NOMO-1 (cell line): Measurements from ENCODE around the gene STK4.
A peak's percentile ranks its signal among the peaks of the same experiment; 100 is the strongest.

Experiments used
- DNase-seq, 2 experiments: peaks; one replicate each; lab custom pipeline; 2025; ENCODE audit not compliant: unreplicated experiment in 2 of 2; lab: John Stamatoyannopoulos, UW

STK4 gene

GRCh38 chr20:44966030-44966961 lies at the start of gene STK4:
Gene STK4, plus strand, starts transcription at chr20:44966512. Its CDS starts 57 bp downstream, at chr20:44966569.
- peak; percentile 90 to 94 for DNase-seq

DNA sequence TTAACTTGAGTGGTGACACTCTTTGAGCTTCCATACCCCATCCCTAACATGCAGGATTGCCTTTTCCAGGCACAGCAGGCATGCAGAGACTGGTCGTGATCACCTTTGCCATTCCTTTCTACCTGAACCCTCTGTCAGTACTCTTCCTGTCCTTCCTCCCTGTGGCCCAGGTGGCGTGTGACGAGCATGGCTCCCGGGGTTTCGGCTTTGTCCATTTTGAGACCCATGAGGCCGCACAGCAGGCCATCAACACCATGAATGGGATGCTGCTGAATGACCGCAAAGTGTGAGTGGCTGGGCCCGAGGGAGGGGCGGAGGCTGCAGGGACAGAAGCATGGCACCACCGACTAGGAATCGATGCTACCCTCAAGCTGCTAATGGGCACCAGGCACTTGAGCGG lies 49.7 kb upstream of the STK4 start:
- DNase-seq: no peak

DNA sequence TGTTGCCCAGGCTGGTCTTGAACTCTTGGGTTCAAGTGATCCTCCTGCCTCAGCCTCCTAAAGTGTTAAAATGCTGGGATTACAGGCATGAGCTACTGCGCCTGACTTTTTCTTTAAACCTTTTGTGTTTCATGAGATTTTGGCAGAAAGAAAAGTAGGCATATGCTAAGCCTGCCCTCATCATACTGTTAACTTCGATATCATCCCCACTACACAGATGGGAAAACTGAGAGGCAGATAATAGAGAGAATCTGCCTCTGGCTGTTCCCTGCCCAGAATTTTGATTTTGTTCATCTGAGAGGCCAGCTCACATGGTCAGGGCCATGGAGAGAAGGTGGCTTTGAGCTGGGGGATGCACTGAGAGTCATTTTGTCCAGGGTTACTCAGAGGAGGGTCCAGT lies 48.9 kb upstream of the STK4 start:
- no peak for DNase-seq

DNA sequence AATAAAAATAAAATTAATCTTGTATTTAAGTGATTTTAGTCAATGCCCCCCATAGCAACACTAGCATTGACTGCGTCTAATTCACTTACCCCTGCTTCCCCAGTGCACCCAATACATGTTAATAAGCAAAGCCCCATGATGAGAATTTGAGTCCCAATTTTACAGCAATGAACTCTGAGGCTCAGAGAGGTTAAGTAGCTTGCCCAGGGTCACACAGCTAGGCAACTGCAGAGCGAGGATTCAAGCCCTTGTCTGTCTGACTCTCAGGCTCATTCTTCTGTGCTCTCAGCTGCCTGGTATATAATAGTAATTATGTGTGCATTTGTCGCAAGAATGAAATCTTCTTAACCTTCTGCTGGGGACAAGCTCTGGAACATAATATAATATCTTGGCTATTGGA lies 48.0 kb upstream of the STK4 start:
- no peak for DNase-seq

DNA sequence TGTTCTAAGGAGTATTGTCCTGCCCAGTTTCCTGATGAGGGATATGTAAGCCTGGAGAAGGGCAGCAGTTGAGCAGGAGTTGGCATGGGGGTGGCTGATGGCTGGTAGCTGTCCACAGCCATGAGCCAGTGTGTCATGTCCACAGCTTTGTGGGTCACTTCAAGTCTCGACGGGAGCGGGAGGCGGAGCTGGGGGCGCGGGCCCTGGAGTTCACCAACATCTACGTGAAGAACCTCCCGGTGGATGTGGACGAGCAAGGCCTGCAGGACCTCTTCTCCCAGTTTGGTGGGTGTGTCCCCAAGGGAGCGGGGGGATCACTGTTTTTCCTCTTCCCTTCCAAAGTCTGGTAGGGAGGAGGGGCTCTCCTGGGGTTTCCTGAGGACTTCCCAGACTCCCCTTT lies 47.6 kb upstream of the STK4 start:
- DNase-seq: no peak

- DNase-seq: no peak
These were observed 44.9 kb upstream of the STK4 start for GRCh38 chr20:44921447-44921846.

DNA sequence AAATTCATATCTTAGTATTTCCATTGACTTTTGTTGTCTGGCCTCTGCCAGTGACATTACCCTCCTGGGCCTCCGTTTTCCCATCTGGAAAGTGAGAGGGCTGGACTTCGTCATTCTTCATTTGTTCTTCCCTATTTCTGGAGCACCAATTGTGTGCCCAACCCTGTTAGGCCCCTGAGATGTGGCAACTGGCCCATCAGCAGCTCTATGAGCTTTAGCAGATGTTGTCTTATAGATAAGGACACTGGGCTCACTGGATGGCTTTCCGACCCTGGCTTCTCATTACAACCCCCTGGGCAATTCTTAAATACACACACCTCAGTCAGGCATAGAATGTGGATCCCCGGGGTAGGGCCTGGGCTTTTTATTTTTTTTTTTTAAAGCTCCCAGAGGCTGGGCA lies 41.8 kb upstream of the STK4 start:
- no peak for DNase-seq

- DNase-seq: no peak
These were observed 37.7 kb upstream of the STK4 start for GRCh38 chr20:44928595-44928994.

DNA sequence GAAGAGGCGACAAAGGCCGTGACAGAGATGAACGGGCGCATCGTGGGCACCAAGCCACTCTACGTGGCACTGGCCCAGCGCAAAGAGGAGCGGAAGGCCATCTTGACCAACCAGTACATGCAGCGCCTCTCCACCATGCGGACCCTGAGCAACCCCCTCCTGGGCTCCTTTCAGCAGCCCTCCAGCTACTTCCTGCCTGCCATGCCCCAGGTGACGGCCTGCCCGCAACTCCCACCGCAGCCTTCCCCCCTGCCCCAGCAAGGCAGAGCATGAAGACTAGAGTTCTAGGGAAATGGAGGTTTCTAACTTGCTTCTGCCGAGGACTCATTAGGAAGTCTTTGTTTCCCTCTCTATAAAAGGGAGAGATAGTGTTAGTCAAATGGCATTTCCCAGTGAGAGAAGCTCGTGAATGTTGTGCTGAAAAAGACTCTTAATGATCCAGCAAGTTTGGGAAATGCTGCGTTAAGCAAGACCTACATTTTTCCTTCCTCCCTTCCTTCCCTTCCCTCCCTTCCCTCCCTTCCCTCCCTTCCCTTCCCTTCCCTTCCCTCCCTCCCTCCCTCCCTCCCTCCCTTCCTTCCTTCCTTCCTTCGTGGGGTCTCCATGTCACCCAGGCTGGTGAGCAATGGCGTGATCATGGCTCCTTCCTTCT lies 35.7 kb upstream of the STK4 start:
- no peak for DNase-seq

- no peak for DNase-seq
These were observed 34.4 kb upstream of the STK4 start for GRCh38 chr20:44931911-44932310.

DNA sequence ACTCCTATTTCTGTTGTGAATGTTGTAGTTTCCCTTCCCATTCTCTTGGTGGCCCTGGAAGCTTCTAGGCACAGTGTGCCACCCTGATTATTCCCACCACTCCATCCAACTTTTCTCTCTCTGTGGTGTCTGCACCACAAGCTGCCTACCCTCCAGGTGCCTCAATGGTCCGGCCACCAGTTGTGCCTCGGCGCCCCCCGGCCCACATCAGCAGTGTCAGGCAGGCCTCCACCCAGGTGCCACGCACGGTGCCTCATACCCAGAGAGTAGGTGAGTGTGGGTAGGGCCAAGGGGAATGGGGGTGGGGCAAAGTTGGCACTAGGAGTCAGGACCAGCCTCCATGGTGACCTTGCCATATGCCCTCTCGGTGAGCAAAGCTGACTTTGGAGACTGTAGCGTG lies 33.4 kb upstream of the STK4 start:
- no peak for DNase-seq

- DNase-seq: no peak
These were observed 29.8 kb upstream of the STK4 start for GRCh38 chr20:44936510-44936909.

GRCh38 chr20:44938637-44939036 lies 27.7 kb upstream of the STK4 start:
- DNase-seq: no peak

- no peak for DNase-seq
These were observed 25.1 kb upstream of the STK4 start for GRCh38 chr20:44941120-44941691.

GRCh38 chr20:44942264-44942973 lies 23.9 kb upstream of the STK4 start:
- DNase-seq: no peak

GRCh38 chr20:44943828-44944227 lies 22.5 kb upstream of the STK4 start:
- no peak for DNase-seq

GRCh38 chr20:44945261-44945660 lies 21.1 kb upstream of the STK4 start:
- DNase-seq: no peak

GRCh38 chr20:44946271-44946852 lies 19.9 kb upstream of the STK4 start:
- DNase-seq: no peak

DNA sequence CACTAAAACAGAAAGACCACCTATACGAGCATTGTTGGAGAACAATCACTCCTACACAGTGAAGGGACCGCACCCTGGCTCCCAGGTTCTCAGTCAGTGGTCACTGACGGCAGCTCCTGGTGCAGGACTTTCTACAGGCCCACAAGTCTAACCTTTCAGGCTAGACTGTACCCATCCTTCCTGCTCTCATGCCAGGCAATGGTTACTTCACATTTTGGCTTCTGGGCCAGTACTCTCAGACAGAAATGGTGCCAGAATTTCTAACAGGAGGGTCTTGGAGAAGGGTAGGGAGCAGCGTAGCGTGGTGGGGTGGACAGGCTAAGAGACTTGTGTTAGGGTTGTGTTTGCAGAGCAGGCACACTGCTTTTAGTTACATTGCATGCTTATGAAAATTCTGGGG lies 18.2 kb upstream of the STK4 start:
- no peak for DNase-seq

DNA sequence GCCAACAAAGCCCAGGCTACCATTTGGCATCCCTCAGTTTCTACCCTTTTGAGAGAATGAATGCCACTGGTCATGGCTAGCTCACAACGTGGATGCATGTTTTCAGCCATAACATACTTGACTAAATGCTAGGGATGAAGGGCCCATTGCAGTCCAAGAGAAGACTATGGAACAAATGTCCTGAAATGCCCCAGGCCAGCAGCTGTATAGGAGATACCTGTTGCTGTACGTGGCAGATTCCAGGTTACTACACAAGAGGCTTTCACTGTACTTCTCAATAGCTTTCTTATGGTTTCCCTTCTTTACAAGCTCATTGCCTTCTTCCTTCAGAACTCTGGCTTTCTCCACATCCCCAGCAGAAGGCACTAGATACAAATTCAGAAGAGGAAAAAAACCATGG lies 17.8 kb upstream of the STK4 start:
- no peak for DNase-seq

DNA sequence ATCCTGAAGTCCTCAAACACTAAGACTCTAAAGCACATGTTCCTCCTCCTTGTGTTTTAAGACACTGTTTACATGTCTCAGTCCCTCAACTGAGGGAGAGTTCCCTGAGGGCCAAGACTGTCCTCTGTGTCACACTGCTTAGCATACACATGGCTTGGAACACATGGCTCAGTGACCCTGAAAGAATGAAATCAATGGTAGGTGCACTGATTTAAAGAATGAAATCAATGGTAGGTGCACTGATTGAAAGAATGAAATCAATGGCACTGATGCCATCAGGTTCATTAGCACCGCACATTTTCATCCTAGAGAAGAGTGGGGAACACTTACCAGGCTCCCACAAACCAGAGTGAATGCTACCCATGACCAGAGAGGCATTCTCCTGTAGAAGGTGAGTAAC lies 15.9 kb upstream of the STK4 start:
- DNase-seq: no peak
